Kidney epithelial cell (primary cell): ENCODE data around the gene TENT5A. TPM values are rescaled to one million over a fixed set of nuclear protein-coding genes. Genes with fewer than 3 reads are reported as not detected.
"Not testable (repeated sequence)": the region's sequence is repeated elsewhere in the genome, so short reads cannot be mapped to it uniquely, and the experiment has no call there.

ENCODE experiments used
- DNase-seq: peaks from one replicate; pipeline ENCODE4 v3.0.0-alpha.2; 2010; ENCODE audit warnings: low read depth
- H3K27me3 ChIP-seq: 2 replicates; pipeline ENCODE4 v1.6.0; 2011; ENCODE audit warnings: low read length; ENCODE audit not compliant: control insufficient read depth, insufficient read depth
- H3K36me3 ChIP-seq: 2 replicates; pipeline ENCODE4 v1.5.1; 2011; ENCODE audit warnings: low read length; ENCODE audit not compliant: control insufficient read depth, insufficient read depth
- H3K4me3 ChIP-seq: 2 replicates; pipeline ENCODE4 v1.5.1; 2011; ENCODE audit warnings: low read depth, mild to moderate bottlenecking, control low read depth, low read length
- CTCF ChIP-seq: IDR thresholded peaks from 2 replicates; pipeline ENCODE4 v1.5.1; 2011; ENCODE audit warnings: mild to moderate bottlenecking, moderate library complexity, low read length, control low read depth, inconsistent platforms; ENCODE audit not compliant: insufficient read depth, poor library complexity, severe bottlenecking
- total RNA-seq: library from RNA; depleted of rRNA; stranded (reverse); fragments of >200 nt; gene quantifications from 2 replicates; pipeline ENCODE4 v1.2.3, GENCODE V29; 2015

TENT5A gene
- total RNA-seq, 1 donor from 2014 or later: 4.6 TPM

- no peak overlapping the region for H3K4me3 ChIP-seq
- DNase-seq: no peak
- no peaks in the 10 kb centered on the region for H3K36me3 ChIP-seq
- no peak for TF ChIP-seq CTCF
- H3K27me3 ChIP-seq: peaks cover 8% of the 10 kb centered on the region
Measured at GRCh38 chr6:81748994-81749393, 3.5 kb downstream of the TENT5A start.

GRCh38 chr6:81747327-81747726, 5.2 kb downstream of the TENT5A start:
- no peak for DNase-seq
- TF ChIP-seq CTCF: no peak
- H3K36me3 ChIP-seq: no peaks in the 10 kb centered on the region
- no peak overlapping the region for H3K4me3 ChIP-seq
- H3K27me3 ChIP-seq: peaks cover 8% of the 10 kb centered on the region

- H3K4me3 ChIP-seq: no peak overlapping the region
- DNase-seq: no peak
- no peaks in the 10 kb centered on the region for H3K27me3 ChIP-seq
- no peaks in the 10 kb centered on the region for H3K36me3 ChIP-seq
- no peak for TF ChIP-seq CTCF
Measured at GRCh38 chr6:81744131-81744530, 8.3 kb downstream of the TENT5A start.

GRCh38 chr6:81743649-81744048, 8.8 kb downstream of the TENT5A start:
- no peak for TF ChIP-seq CTCF
- no peak overlapping the region for H3K4me3 ChIP-seq
- no peaks in the 10 kb centered on the region for H3K36me3 ChIP-seq
- H3K27me3 ChIP-seq: no peaks in the 10 kb centered on the region
- DNase-seq: no peak

GRCh38 chr6:81741689-81742088, 10.8 kb downstream of the TENT5A start:
- no peak for DNase-seq
- Histone ChIP-seq H3K27me3 (no peaks in the 10 kb centered on the region), H3K36me3 (no peaks in the 10 kb centered on the region), H3K4me3 (no peak overlapping the region)
- TF ChIP-seq CTCF: no peak

GRCh38 chr6:81740591-81740990, 11.9 kb downstream of the TENT5A start:
- not testable (repeated sequence) for H3K27me3 ChIP-seq, DNase-seq, H3K4me3 ChIP-seq

More at GRCh38 chr6:81740591-81740990, 11.9 kb downstream of the TENT5A start:
- not testable (repeated sequence) for H3K36me3 ChIP-seq
